ENCODE measurements around the gene CSTPP1. TPM values are rescaled to one million over a fixed set of nuclear protein-coding genes. Genes with fewer than 3 reads are reported as not detected.

Gene CSTPP1
- total RNA-seq, 1 donor from 2014 or later = 32.8 TPM

- intact Hi-C loops (cut with DNase I) = no loop called here
- Histone ChIP-seq H3K27me3 (ENCODE audit: low read depth) (peaks cover 22% of the 10 kb centered on the region), H3K27ac (peak overlapping the region; percentile 83), H3K9me3 (no peaks in the 10 kb centered on the region), H3K36me3 (peaks cover under 1% of the 10 kb centered on the region), H3K4me1 (peaks cover 31% of the 10 kb centered on the region), H3K4me3 (peak overlapping the region; percentile 76)
- TF ChIP-seq, protein P1, sequence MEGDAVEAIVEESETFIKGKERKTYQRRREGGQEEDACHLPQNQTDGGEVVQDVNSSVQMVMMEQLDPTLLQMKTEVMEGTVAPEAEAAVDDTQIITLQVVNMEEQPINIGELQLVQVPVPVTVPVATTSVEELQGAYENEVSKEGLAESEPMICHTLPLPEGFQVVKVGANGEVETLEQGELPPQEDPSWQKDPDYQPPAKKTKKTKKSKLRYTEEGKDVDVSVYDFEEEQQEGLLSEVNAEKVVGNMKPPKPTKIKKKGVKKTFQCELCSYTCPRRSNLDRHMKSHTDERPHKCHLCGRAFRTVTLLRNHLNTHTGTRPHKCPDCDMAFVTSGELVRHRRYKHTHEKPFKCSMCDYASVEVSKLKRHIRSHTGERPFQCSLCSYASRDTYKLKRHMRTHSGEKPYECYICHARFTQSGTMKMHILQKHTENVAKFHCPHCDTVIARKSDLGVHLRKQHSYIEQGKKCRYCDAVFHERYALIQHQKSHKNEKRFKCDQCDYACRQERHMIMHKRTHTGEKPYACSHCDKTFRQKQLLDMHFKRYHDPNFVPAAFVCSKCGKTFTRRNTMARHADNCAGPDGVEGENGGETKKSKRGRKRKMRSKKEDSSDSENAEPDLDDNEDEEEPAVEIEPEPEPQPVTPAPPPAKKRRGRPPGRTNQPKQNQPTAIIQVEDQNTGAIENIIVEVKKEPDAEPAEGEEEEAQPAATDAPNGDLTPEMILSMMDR (IDR thresholded peaks at IDR 0.05) = no peak
- DNase-seq (no peak), ATAC-seq (peak in 1 of 2 donors; percentile 5)
Observed at GRCh38 chr11:47184711-47185304, 248.2 kb downstream of the CSTPP1 start.

DNA sequence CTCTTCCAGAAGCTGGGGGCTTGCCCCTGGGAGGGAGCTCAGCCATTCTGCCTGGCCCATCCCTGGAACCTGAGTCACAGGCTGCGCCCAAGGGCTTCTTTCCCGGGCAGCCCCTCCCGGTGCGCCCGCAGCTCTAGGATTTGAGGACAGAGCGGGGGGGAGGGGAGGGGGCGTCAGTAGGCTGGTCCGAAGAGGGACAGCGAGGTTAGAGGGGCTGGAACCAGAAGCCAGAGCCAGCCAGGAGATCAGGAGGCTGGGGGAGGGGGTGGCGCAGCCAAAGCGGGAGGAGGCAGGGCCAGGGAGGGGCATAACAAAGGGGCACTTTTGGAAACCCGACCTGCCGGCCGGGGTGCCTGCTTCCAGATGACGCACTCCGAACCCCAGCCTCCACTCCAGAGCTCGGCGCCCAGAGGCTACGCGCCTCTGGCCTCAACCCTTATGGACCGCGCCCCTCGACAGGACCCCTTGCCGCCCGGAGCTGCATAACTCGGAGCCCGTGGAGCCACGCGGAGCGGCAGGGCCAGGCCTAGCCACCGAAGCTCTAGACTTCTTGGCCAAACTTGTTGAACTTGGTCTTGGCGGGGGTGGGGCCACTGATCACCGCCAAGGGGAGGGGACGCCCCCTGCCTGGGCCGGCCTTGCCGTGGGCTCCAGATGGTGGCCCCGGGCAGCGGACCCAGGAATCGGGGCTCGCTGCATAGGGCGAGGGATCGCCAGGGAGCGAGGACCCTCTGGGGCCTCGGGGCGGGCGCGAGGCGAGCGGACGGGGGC is 248.9 kb downstream of the CSTPP1 start:
- no peaks in the 10 kb centered on the region for H3K9me3 ChIP-seq
- H3K4me3 ChIP-seq = peak overlapping the region; percentile 76
- DNase-seq = peak; percentile 84
- H3K4me1 ChIP-seq = peaks cover 31% of the 10 kb centered on the region
- ATAC-seq = peak; percentile 64 to 73
- peak overlapping the region; percentile 83 for H3K27ac ChIP-seq
- no peaks in the 10 kb centered on the region for H3K36me3 ChIP-seq
- peaks cover 22% of the 10 kb centered on the region for H3K27me3 ChIP-seq (ENCODE audit: low read depth)
- intact Hi-C loops (cut with DNase I) = no loop called here
- TF ChIP-seq, protein P1 (IDR thresholded peaks at IDR 0.05) = no peak

GRCh38 chr11:47186076-47186699 is 249.6 kb downstream of the CSTPP1 start, which contains the start of gene PACSIN3:
TSS of gene PACSIN3 (minus strand) at chr11:47186434. CDS start at chr11:47182727, 3,707 bp downstream.
- peaks cover 31% of the 10 kb centered on the region for H3K4me1 ChIP-seq
- H3K27ac ChIP-seq = peak within 1 kb of the TSS; percentile 83
- ATAC-seq = peak; percentile 77 to 81
- H3K4me3 ChIP-seq = peak within 1 kb of the TSS; percentile 76
- H3K36me3 ChIP-seq = no peaks in the 10 kb centered on the region
- H3K9me3 ChIP-seq = no peaks in the 10 kb centered on the region
- peak; percentile 70 for DNase-seq
- peaks cover 22% of the 10 kb centered on the region for H3K27me3 ChIP-seq (ENCODE audit: low read depth)
- intact Hi-C loops (cut with DNase I) = no loop called here
- TF ChIP-seq, protein P1 (IDR thresholded peaks at IDR 0.05) = no peak

- H3K27me3 ChIP-seq (ENCODE audit: low read depth) = peaks cover 22% of the 10 kb centered on the region
- peak overlapping the region; percentile 83 for H3K27ac ChIP-seq
- H3K36me3 ChIP-seq = no peaks in the 10 kb centered on the region
- TF ChIP-seq, protein P1 (IDR thresholded peaks at IDR 0.05) = no peak
- peak overlapping the region; percentile 76 for H3K4me3 ChIP-seq
- intact Hi-C loops (cut with DNase I) = no loop called here
- DNase-seq (peak; percentile 67), ATAC-seq (peak; percentile 34 to 39)
- no peaks in the 10 kb centered on the region for H3K9me3 ChIP-seq
- H3K4me1 ChIP-seq = peaks cover 31% of the 10 kb centered on the region
Observed at GRCh38 chr11:47186700-47187695, 250.4 kb downstream of the CSTPP1 start.

Data from lower lobe of right lung (tissue), 2 donors.